Measurements from ENCODE around the gene ABO.
"Not testable (repeated sequence)": the region's sequence is repeated elsewhere in the genome, so short reads cannot be mapped to it uniquely, and the experiment has no call there.

ABO gene

DNA sequence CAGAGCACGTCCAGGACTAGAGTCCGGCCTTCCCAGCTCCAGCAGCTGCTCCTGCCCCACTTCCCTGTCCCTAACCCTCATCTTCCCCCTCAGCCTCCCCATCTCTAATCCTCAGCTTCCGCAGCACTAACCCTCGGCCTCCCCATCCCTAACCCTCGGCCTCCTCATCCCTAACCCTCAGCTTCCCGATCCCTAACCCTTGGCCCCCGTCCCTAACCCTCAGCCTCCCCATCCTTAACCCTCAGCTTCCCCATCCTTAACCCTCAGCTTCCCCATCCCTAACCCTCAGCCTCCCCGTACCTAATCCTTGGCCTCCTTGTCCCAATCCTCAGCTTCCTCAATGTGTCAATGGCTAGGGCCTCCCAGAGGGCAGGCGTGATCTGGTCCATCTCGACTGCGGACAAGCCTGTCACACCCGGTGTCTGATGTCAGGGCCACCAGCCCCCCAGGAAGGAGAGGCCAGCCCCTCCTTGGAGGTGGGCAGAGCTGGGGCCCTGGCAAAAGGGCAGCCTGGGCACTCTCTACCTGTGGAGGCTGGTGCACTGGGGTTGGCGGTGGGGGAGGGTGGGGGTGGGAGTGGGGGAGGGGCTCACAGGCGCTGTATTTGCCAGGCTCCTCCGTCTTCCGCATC lies 67.3 kb downstream of the ABO start:
- Histone ChIP-seq H3K79me2 (ENCODE audit: insufficient read depth, low read length) (no peaks in the 10 kb centered on the region), H2AFZ (ENCODE audit: low read depth, low read length) (no peak overlapping the region), H3K27ac (ENCODE audit: low read length) (no peak overlapping the region), H3K4me2 (ENCODE audit: insufficient read depth, low read length) (no peak overlapping the region), H3K27me3 (ENCODE audit: insufficient read depth, low read length, poor library complexity) (no peaks in the 10 kb centered on the region), H3K9ac (ENCODE audit: low read depth, low read length) (no peak overlapping the region), H3K36me3 (ENCODE audit: insufficient read depth, low read length) (no peaks in the 10 kb centered on the region), H3K4me3 (ENCODE audit: low read depth in 1 of 2, low read length in 2 of 2) (no peak overlapping the region), H3K4me1 (ENCODE audit: insufficient read depth, low read length) (no peaks in the 10 kb centered on the region), H3K9me3 (ENCODE audit: insufficient read depth, low read length, severe bottlenecking) (no peaks in the 10 kb centered on the region), H4K20me1 (ENCODE audit: insufficient read depth, low read length) (no peaks in the 10 kb centered on the region)
- ATAC-seq (ENCODE audit: insufficient read depth, low read depth) (no peak), DNase-seq (no peak)
- TF ChIP-seq EZH2 (IDR thresholded peaks at IDR 0.05; ENCODE audit: borderline replicate concordance, low read depth, low read length, severe bottlenecking) = no peak
- TF ChIP-seq, protein P1, sequence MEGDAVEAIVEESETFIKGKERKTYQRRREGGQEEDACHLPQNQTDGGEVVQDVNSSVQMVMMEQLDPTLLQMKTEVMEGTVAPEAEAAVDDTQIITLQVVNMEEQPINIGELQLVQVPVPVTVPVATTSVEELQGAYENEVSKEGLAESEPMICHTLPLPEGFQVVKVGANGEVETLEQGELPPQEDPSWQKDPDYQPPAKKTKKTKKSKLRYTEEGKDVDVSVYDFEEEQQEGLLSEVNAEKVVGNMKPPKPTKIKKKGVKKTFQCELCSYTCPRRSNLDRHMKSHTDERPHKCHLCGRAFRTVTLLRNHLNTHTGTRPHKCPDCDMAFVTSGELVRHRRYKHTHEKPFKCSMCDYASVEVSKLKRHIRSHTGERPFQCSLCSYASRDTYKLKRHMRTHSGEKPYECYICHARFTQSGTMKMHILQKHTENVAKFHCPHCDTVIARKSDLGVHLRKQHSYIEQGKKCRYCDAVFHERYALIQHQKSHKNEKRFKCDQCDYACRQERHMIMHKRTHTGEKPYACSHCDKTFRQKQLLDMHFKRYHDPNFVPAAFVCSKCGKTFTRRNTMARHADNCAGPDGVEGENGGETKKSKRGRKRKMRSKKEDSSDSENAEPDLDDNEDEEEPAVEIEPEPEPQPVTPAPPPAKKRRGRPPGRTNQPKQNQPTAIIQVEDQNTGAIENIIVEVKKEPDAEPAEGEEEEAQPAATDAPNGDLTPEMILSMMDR (IDR thresholded peaks at IDR 0.05; ENCODE audit: borderline replicate concordance, extremely low read depth, low read length, poor library complexity, severe bottlenecking) = no peak

DNA sequence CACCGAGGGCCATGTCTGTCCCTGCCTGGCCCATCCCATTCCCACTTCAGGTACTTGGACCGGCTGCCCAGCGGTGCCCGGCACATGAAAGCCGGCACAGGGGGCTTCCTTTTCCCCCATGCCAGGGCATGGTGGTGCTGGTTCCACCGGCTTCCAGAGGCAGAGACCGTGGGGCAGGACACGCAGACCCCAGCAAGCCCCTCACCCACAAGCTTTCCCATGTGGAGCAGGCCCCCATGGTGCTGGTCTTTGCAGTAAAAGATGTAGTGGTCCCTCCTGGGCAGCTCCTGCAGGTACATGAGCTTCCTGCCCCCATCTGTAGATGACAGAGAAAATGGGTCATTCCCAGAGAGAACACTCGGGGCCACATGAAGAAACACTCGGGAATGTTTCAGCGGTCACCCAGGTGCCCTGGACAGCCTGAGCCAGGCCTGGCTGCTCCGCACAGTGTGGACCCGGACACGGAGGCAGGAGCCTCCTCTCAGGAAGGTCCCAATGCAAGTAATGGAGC lies 67.9 kb downstream of the ABO start:
- no peak overlapping the region for H2AFZ ChIP-seq (ENCODE audit: low read depth, low read length)
- no peaks in the 10 kb centered on the region for H3K36me3 ChIP-seq (ENCODE audit: insufficient read depth, low read length)
- no peaks in the 10 kb centered on the region for H4K20me1 ChIP-seq (ENCODE audit: insufficient read depth, low read length)
- TF ChIP-seq EZH2 (IDR thresholded peaks at IDR 0.05; ENCODE audit: borderline replicate concordance, low read depth, low read length, severe bottlenecking) = no peak
- TF ChIP-seq, protein P1 (IDR thresholded peaks at IDR 0.05; ENCODE audit: borderline replicate concordance, extremely low read depth, low read length, poor library complexity, severe bottlenecking) = no peak
- H3K4me1 ChIP-seq (ENCODE audit: insufficient read depth, low read length) = no peaks in the 10 kb centered on the region
- DNase-seq = no peak
- no peak overlapping the region for H3K4me2 ChIP-seq (ENCODE audit: insufficient read depth, low read length)
- H3K9ac ChIP-seq (ENCODE audit: low read depth, low read length) = no peak overlapping the region
- H3K4me3 ChIP-seq (ENCODE audit: low read depth in 1 of 2, low read length in 2 of 2) = no peak overlapping the region
- no peak overlapping the region for H3K27ac ChIP-seq (ENCODE audit: low read length)
- no peaks in the 10 kb centered on the region for H3K79me2 ChIP-seq (ENCODE audit: insufficient read depth, low read length)
- H3K27me3 ChIP-seq (ENCODE audit: insufficient read depth, low read length, poor library complexity) = no peaks in the 10 kb centered on the region
- H3K9me3 ChIP-seq (ENCODE audit: insufficient read depth, low read length, severe bottlenecking) = no peaks in the 10 kb centered on the region
- no peak for ATAC-seq (ENCODE audit: insufficient read depth, low read depth)

DNA sequence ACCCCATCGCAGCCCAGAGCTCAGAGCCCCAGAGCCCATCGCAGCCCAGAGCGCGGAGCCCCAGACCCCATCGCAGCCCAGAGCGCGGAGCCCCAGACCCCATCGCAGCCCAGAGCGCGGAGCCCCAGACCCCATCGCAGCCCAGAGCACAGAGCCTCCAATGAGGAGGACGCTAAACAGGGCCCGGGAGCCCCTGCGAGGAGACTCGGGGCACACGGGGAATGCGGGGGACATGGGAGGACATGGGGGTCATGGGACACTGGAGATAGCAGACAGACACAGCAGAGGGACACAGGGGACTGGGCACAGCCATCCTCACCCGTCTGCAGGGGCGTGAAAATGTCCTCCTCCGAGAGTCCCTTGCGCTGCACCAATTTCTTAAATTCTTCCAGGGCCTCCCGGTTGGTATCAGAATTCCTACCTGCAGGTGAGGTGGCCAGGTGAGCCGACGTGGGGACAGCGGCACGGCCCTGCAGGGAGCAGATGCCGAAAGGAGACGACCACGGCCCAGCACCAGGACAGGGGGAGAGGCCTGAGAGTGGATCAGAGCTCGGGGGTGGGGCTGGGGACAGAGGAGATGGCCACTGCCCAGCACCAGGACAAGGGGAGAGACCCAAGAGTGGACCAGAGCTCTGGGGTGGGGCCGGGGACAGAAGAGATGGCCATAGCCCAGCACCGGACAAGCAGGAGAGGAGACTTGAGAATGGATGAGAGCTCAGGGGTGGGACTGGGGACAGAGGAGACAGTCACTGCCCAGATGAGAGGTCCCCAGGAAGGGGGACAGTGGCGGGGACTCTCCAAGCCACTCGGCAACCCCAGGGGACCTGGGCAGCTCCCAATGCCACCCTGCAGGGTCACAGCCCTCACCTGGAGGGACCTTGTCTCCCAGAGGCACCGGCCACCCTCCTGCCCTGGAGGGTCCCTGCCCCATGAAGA lies 68.7 kb downstream of the ABO start:
- H3K27me3 ChIP-seq (ENCODE audit: insufficient read depth, low read length, poor library complexity) = no peaks in the 10 kb centered on the region
- ATAC-seq (ENCODE audit: insufficient read depth, low read depth) (no peak), DNase-seq (no peak)

DNA sequence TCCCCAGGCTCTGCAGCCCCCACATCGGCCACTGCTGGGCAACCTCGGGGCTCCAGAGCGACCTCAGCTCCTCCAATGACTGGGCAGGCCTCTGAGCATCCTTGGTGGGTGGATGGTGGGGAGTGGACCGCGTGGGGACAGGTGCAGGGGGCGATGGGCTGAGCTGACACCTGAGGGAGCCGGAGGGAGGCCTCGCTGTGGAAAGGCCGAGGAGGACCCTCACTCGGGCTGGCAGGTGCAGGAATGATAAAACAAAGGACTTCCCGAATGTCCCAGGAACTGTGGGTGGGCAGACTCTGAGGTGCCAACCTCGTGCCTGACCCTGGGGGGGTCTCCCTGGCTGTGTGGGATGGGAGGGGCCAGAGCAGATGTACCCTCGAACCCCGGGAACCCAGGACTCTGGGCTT lies 69.5 kb downstream of the ABO start:
- H4K20me1 ChIP-seq (ENCODE audit: insufficient read depth, low read length); H3K36me3 ChIP-seq (ENCODE audit: insufficient read depth, low read length); H3K9ac ChIP-seq (ENCODE audit: low read depth, low read length); H3K4me2 ChIP-seq (ENCODE audit: insufficient read depth, low read length); H3K27me3 ChIP-seq (ENCODE audit: insufficient read depth, low read length, poor library complexity); H3K79me2 ChIP-seq (ENCODE audit: insufficient read depth, low read length); H3K4me3 ChIP-seq (ENCODE audit: low read depth in 1 of 2, low read length in 2 of 2); H2AFZ ChIP-seq (ENCODE audit: low read depth, low read length); H3K27ac ChIP-seq (ENCODE audit: low read length); H3K9me3 ChIP-seq (ENCODE audit: insufficient read depth, low read length, severe bottlenecking); H3K4me1 ChIP-seq (ENCODE audit: insufficient read depth, low read length); ATAC-seq (ENCODE audit: insufficient read depth, low read depth); DNase-seq: not testable (repeated sequence)

More for the DNA sequence above, 68.7 kb downstream of the ABO start:
- Histone ChIP-seq H2AFZ (ENCODE audit: low read depth, low read length) (no peak overlapping the region), H4K20me1 (ENCODE audit: insufficient read depth, low read length) (no peaks in the 10 kb centered on the region), H3K4me2 (ENCODE audit: insufficient read depth, low read length) (no peak overlapping the region), H3K4me3 (ENCODE audit: low read depth in 1 of 2, low read length in 2 of 2) (no peak overlapping the region), H3K9me3 (ENCODE audit: insufficient read depth, low read length, severe bottlenecking) (no peaks in the 10 kb centered on the region), H3K9ac (ENCODE audit: low read depth, low read length) (no peak overlapping the region), H3K79me2 (ENCODE audit: insufficient read depth, low read length) (no peaks in the 10 kb centered on the region), H3K27ac (ENCODE audit: low read length) (no peak overlapping the region), H3K4me1 (ENCODE audit: insufficient read depth, low read length) (no peaks in the 10 kb centered on the region), H3K36me3 (ENCODE audit: insufficient read depth, low read length) (no peaks in the 10 kb centered on the region)
- TF ChIP-seq, protein P1 (IDR thresholded peaks at IDR 0.05; ENCODE audit: borderline replicate concordance, extremely low read depth, low read length, poor library complexity, severe bottlenecking) = no peak
- TF ChIP-seq EZH2 (IDR thresholded peaks at IDR 0.05; ENCODE audit: borderline replicate concordance, low read depth, low read length, severe bottlenecking) = no peak
